Nephron progenitor cell (in vitro differentiated cells): Measurements from ENCODE around the gene DKKL1.

ENCODE experiments used
- DNase-seq: peaks from one replicate; pipeline ENCODE4 v3.0.0; 2021
- H3K27ac Mint-ChIP-seq: 2 replicates; pipeline ENCODE4 v1.8.0; 2021; ENCODE audit warnings: mild to moderate bottlenecking, moderate library complexity, mixed read lengths
- H3K27me3 Mint-ChIP-seq: 2 replicates; pipeline ENCODE4 v1.8.0; 2021; ENCODE audit warnings: mild to moderate bottlenecking, low read depth, mixed read lengths; ENCODE audit not compliant: poor library complexity
- H3K36me3 Mint-ChIP-seq: 2 replicates; pipeline ENCODE4 v1.8.0; 2021; ENCODE audit warnings: low read depth, mixed read lengths
- H3K4me1 Mint-ChIP-seq: 2 replicates; pipeline ENCODE4 v1.8.0; 2021; ENCODE audit warnings: mixed read lengths
- H3K4me3 Mint-ChIP-seq: 2 replicates; pipeline ENCODE4 v1.8.0; 2021; ENCODE audit warnings: mild to moderate bottlenecking, moderate library complexity, mixed read lengths
- H3K9me3 Mint-ChIP-seq: 2 replicates; pipeline ENCODE4 v1.8.0; 2021; ENCODE audit warnings: mild to moderate bottlenecking, moderate library complexity, mixed read lengths
- CTCF ChIP-seq: fragments of 200-600 bp; sonication (generic); IDR thresholded peaks from 2 replicates; pipeline ENCODE4 v1.5.0; 2021; ENCODE audit warnings: antibody characterized with exemption

DKKL1 gene

GRCh38 chr19:49340865-49341718 lies 22.6 kb upstream of the DKKL1 start:
- no peak for DNase-seq
- no peak for TF ChIP-seq CTCF
- peaks cover 60% of the 10 kb centered on the region for H3K36me3 Mint-ChIP-seq

GRCh38 chr19:49342291-49342721 lies 21.4 kb upstream of the DKKL1 start:
- Mint-ChIP-seq H3K4me3 (no peak overlapping the region), H3K4me1 (peaks cover 53% of the 10 kb centered on the region), H3K36me3 (peaks cover 73% of the 10 kb centered on the region), H3K27me3 (peaks cover 21% of the 10 kb centered on the region), H3K27ac (no peak overlapping the region), H3K9me3 (peaks cover 4% of the 10 kb centered on the region)
- no peak for TF ChIP-seq CTCF
- no peak for DNase-seq

More at GRCh38 chr19:49340865-49341718, 22.6 kb upstream of the DKKL1 start:
- peaks cover 54% of the 10 kb centered on the region for H3K4me1 Mint-ChIP-seq
- H3K4me3 Mint-ChIP-seq: no peak overlapping the region
- H3K27me3 Mint-ChIP-seq: peaks cover 20% of the 10 kb centered on the region
- no peak overlapping the region for H3K27ac Mint-ChIP-seq
- H3K9me3 Mint-ChIP-seq: peaks cover 4% of the 10 kb centered on the region

- no peak for DNase-seq
- no peak for TF ChIP-seq CTCF
- H3K4me1 Mint-ChIP-seq: peaks cover 50% of the 10 kb centered on the region
- H3K9me3 Mint-ChIP-seq: peaks cover 4% of the 10 kb centered on the region
- no peak overlapping the region for H3K4me3 Mint-ChIP-seq
- H3K27ac Mint-ChIP-seq: no peak overlapping the region
- H3K27me3 Mint-ChIP-seq: peaks cover 23% of the 10 kb centered on the region
- peaks cover 81% of the 10 kb centered on the region for H3K36me3 Mint-ChIP-seq
These were observed 20.6 kb upstream of the DKKL1 start for GRCh38 chr19:49343123-49343522.

DNA sequence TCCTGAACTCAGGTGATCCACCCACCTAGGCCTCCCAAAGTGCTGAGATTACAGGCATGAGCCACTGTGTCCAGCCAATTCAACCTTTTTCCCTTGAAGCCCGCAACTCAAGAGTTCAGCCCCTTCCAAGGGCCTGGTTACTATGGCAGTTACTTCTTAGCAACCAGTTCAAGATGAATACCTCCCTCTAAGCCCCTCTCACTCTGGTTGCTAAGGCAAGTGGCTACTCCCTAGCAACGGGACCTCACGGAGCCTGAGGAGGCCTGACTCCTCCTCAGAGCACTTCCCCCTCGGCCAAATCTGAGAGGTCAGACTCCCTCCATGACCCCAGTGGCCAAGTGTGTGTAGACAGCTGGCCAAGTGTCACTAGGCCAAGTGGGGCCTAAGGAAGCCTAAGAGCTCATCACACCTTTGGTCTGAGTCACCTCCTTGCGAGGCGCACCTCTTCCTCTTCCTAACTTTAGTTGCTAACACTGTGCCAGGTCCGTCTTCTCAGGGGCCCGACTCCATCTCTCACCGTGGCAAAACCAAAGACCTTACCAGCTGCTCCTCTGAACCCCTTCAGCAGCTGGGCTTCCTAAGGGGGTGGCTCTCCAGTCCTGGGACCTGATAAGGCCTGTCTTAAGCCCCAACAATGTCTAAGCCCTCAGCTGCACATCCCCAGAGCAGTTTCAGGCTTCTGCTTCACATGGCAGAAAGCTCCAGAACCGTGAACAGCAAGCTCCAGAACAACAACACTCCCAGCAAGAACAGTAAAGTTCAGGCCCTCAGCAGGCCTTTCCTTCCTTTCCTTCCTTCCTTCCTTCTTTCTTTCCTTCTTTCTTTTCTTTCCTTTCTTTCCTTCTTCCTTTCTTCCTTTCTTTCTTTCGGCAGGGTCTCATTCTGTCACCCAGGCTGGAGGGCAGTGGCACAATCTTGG lies 18.9 kb upstream of the DKKL1 start:
- TF ChIP-seq CTCF: no peak
- H3K27ac Mint-ChIP-seq: peak overlapping the region; percentile 97
- peak overlapping the region; percentile 16 for H3K4me3 Mint-ChIP-seq
- H3K27me3 Mint-ChIP-seq: peaks cover 13% of the 10 kb centered on the region
- no peak for DNase-seq
- H3K9me3 Mint-ChIP-seq: peaks cover 4% of the 10 kb centered on the region
- H3K36me3 Mint-ChIP-seq: peaks cover 95% of the 10 kb centered on the region
- H3K4me1 Mint-ChIP-seq: peaks cover 44% of the 10 kb centered on the region

DNA sequence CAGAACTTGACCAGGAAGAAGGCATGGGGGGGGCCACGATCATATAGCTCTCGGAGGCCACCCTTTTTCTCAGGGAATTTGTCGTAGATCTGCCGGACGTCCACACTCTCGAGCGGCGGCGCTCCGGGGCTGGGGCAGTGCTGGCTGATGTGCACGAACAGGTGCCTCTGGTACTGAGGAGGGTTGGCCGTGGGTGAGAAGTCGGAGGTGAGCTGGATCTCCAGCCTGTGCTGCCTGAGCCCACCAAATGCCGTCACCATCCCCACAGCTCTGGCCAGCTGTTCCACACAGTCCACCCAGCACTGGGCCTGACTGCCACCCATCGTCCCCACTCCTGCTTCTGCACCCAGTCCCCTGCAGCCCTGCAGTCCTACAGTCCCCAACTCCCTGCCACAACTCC lies 16.5 kb upstream of the DKKL1 start:
- peaks cover 98% of the 10 kb centered on the region for H3K36me3 Mint-ChIP-seq
- no peak for TF ChIP-seq CTCF
- no peak for DNase-seq

More for the DNA sequence above, 16.5 kb upstream of the DKKL1 start:
- H3K4me1 Mint-ChIP-seq: peaks cover 30% of the 10 kb centered on the region
- peaks cover 15% of the 10 kb centered on the region for H3K27me3 Mint-ChIP-seq
- no peak overlapping the region for H3K4me3 Mint-ChIP-seq
- no peaks in the 10 kb centered on the region for H3K9me3 Mint-ChIP-seq
- H3K27ac Mint-ChIP-seq: no peak overlapping the region
